ENCODE measurements around the gene HOXB8. TPM values are rescaled to one million over a fixed set of nuclear protein-coding genes. Genes with fewer than 3 reads are reported as not detected.

Gene HOXB8
- total and polyA plus RNA-seq, 10 donors = 0.07 to 0.14 TPM; not detected in 8

- H3K4me1 ChIP-seq = peaks cover 27 to 46% (median 38%) of the 10 kb centered on the region in 6 donors
- DNase-seq = no peak
- TF ChIP-seq CTCF (IDR thresholded peaks at IDR 0.05 in 8 of 11, conservative IDR thresholded peaks at IDR 0.05 in 3 of 11) = no peak
- no peak for TF ChIP-seq POLR2A (IDR thresholded peaks at IDR 0.05)
- no peak for TF ChIP-seq POLR2AphosphoS5 (IDR thresholded peaks at IDR 0.05)
- no peak overlapping the region for H3K4me3 ChIP-seq
- 48 to 85% (median 62%) methylated on average over 35 to 41 of the region's 41 CpGs for WGBS, 5 donors
- intact Hi-C loops (cut with DNase I; ENCODE audit: low total_unique reads) = no loop called here
- H3K27ac ChIP-seq = no peak overlapping the region
- peaks cover 23 to 100% (median 98%) of the 10 kb centered on the region in 7 donors for H3K27me3 ChIP-seq (replicated peaks in 1 of 7)
- no peaks in the 10 kb centered on the region for H3K36me3 ChIP-seq
- no peaks in the 10 kb centered on the region for H3K9me3 ChIP-seq
These were observed 6.6 kb upstream of the HOXB8 start for GRCh38 chr17:48621410-48622392.

- H3K4me1 ChIP-seq = peaks cover 16 to 35% (median 27%) of the 10 kb centered on the region in 6 donors
- H3K36me3 ChIP-seq = no peaks in the 10 kb centered on the region
- no peak for TF ChIP-seq POLR2A (IDR thresholded peaks at IDR 0.05)
- TF ChIP-seq CTCF (IDR thresholded peaks at IDR 0.05 in 8 of 11, conservative IDR thresholded peaks at IDR 0.05 in 3 of 11) = no peak
- no peak for TF ChIP-seq POLR2AphosphoS5 (IDR thresholded peaks at IDR 0.05)
- no peak overlapping the region for H3K27ac ChIP-seq
- peaks cover 28 to 100% (median 98%) of the 10 kb centered on the region in 7 donors for H3K27me3 ChIP-seq (replicated peaks in 1 of 7)
- WGBS, 5 donors = 64 to 82% (median 69%) methylated on average over 6 of the region's 6 CpGs
- no peaks in the 10 kb centered on the region for H3K9me3 ChIP-seq
- no peak for DNase-seq
- intact Hi-C loops (cut with DNase I; ENCODE audit: low total_unique reads) = no loop called here
- H3K4me3 ChIP-seq = no peak overlapping the region
These were observed 5.5 kb upstream of the HOXB8 start for GRCh38 chr17:48620461-48621139.

- no peaks in the 10 kb centered on the region for H3K36me3 ChIP-seq
- DNase-seq = no peak
- peaks cover 23 to 100% (median 98%) of the 10 kb centered on the region in 7 donors for H3K27me3 ChIP-seq (replicated peaks in 1 of 7)
- H3K9me3 ChIP-seq = no peaks in the 10 kb centered on the region
- TF ChIP-seq POLR2A (IDR thresholded peaks at IDR 0.05) (no peak), CTCF (IDR thresholded peaks at IDR 0.05 in 8 of 11, conservative IDR thresholded peaks at IDR 0.05 in 3 of 11) (no peak)
- intact Hi-C loops (cut with DNase I; ENCODE audit: low total_unique reads) = loop anchor here (10.0 kb wide), 1 partner anchor 465 kb away; no protein-coding TSS in a partner anchor
- no peak overlapping the region for H3K4me3 ChIP-seq
- 58 to 82% (median 69%) methylated on average over 29 to 32 of the region's 32 CpGs for WGBS, 5 donors
- H3K4me1 ChIP-seq = peaks cover 9 to 29% (median 20%) of the 10 kb centered on the region in 6 donors
- H3K27ac ChIP-seq = no peak overlapping the region
These were observed 4.8 kb upstream of the HOXB8 start for GRCh38 chr17:48619826-48620449.
